Spleen (tissue), 7 donors: ENCODE measurements around the gene TEX11.

ENCODE experiments used
- POLR2A ChIP-seq, 3 donors: fragments of 450-650 bp; IDR thresholded peaks; one replicate each; pipeline ENCODE4 v1.5.1; 2017; ENCODE audit warnings: antibody characterized with exemption in 3 of 3, mild to moderate bottlenecking in 1 of 3
- POLR2AphosphoS5 ChIP-seq, 3 donors: sonication (generic); formaldehyde crosslinking; IDR thresholded peaks; one replicate each; pipeline ENCODE4 v1.5.1; 2017; ENCODE audit warnings: antibody characterized with exemption in 3 of 3
- TF ChIP-seq, protein P1 (sequence below), 11 experiments: fragments of 200-600 bp in 7 of 11; fragments of 450-650 bp in 4 of 11; sonication (generic) in 4 of 11; IDR thresholded peaks in 8 of 11; conservative IDR thresholded peaks in 3 of 11; 1 replicate in 7 of 11; 2 replicates in 4 of 11; pipeline versions ENCODE4 v1.4.0 to v1.8.0; 2016 to 2021; ENCODE audit warnings: antibody characterized with exemption in 11 of 11, inconsistent platforms in 4 of 11, mild to moderate bottlenecking in 1 of 11
- donor health status: DM: no; HTN: no; CAD: no; lungs with moderate emphysema.
- donor health status: DM: no; HTN: no; CAD: no.
- donor health status: DM: no; HTN: no; CAD: no.

DNA sequence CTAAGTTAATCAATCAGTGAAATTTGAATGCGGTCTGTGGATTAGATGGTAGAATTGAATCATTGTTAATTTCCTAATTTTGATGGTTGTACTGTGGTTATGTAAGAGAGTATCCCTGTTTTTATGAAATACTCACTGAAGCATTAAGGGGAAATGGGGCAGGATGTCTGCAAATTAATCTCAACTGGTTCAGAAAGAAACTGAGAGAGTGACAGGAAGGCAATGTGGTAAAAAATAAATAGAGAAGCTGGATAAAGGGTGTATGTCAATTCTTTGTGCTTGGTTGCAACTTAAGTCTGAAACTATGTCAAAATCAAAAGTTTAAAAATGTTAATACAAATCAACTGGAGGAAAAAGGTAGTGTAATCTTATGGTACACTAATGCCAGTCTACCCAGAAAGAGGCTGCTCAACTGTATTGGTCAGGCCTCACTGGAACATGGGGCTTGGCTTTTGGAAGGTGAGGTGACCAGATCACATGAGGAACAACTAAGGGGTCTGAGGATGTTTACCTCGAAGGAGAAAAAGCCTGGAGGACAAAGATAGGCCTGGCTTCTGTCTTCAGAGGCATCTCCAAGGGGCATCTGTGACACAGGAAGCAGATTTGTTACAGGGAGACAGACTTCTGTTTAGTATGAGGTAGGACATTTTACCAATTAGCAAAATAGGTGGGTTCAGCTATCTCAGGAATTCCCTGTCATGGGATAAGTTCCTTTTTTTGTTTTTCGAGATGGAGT is 380.7 kb downstream of the TEX11 start:
- TF ChIP-seq, protein P1, sequence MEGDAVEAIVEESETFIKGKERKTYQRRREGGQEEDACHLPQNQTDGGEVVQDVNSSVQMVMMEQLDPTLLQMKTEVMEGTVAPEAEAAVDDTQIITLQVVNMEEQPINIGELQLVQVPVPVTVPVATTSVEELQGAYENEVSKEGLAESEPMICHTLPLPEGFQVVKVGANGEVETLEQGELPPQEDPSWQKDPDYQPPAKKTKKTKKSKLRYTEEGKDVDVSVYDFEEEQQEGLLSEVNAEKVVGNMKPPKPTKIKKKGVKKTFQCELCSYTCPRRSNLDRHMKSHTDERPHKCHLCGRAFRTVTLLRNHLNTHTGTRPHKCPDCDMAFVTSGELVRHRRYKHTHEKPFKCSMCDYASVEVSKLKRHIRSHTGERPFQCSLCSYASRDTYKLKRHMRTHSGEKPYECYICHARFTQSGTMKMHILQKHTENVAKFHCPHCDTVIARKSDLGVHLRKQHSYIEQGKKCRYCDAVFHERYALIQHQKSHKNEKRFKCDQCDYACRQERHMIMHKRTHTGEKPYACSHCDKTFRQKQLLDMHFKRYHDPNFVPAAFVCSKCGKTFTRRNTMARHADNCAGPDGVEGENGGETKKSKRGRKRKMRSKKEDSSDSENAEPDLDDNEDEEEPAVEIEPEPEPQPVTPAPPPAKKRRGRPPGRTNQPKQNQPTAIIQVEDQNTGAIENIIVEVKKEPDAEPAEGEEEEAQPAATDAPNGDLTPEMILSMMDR (IDR thresholded peaks at IDR 0.05 in 8 of 11, conservative IDR thresholded peaks at IDR 0.05 in 3 of 11) = no peak
- TF ChIP-seq POLR2AphosphoS5 (IDR thresholded peaks at IDR 0.05) = no peak
- TF ChIP-seq POLR2A (IDR thresholded peaks at IDR 0.05) = no peak
